Endothelial cell (in vitro differentiated cells): Measurements from ENCODE around the gene LUC7L. TPM values are rescaled to one million over a fixed set of nuclear protein-coding genes. Genes with fewer than 3 reads are reported as not detected.

Experiments
- DNase-seq: peaks from one replicate; pipeline ENCODE4 v3.0.0; 2021; ENCODE audit warnings: low spot score
- H3K27ac Mint-ChIP-seq: one replicate; pipeline ENCODE4 v1.8.0; 2021; ENCODE audit warnings: mixed read lengths, inconsistent platforms; ENCODE audit not compliant: unreplicated experiment
- H3K27me3 Mint-ChIP-seq: one replicate; pipeline ENCODE4 v1.8.0; 2021; ENCODE audit warnings: mild to moderate bottlenecking, moderate library complexity, mixed read lengths, inconsistent platforms; ENCODE audit not compliant: unreplicated experiment
- H3K36me3 Mint-ChIP-seq: one replicate; pipeline ENCODE4 v1.8.0; 2021; ENCODE audit warnings: mild to moderate bottlenecking, low read depth, mixed read lengths, inconsistent platforms; ENCODE audit not compliant: unreplicated experiment
- H3K4me1 Mint-ChIP-seq: one replicate; pipeline ENCODE4 v1.8.0; 2021; ENCODE audit warnings: mild to moderate bottlenecking, mixed read lengths, inconsistent platforms; ENCODE audit not compliant: unreplicated experiment
- H3K4me3 Mint-ChIP-seq: one replicate; pipeline ENCODE4 v1.8.0; 2021; ENCODE audit warnings: mild to moderate bottlenecking, mixed read lengths, inconsistent platforms; ENCODE audit not compliant: unreplicated experiment
- H3K9me3 Mint-ChIP-seq: one replicate; pipeline ENCODE4 v1.8.0; 2021; ENCODE audit warnings: mixed read lengths, inconsistent platforms; ENCODE audit not compliant: unreplicated experiment
- total RNA-seq: library from RNA; stranded (reverse); fragmentation: NEBNext Ultra II Directional; extraction: Animal tissue kit (Norgen Biotek cat#: 25700); gene quantifications from one replicate; pipeline ENCODE4 v1.2.1, GENCODE V29; 2021; ENCODE audit not compliant: unreplicated experiment
- TF ChIP-seq, protein P1 (sequence below): fragments of 200-600 bp; sonication (generic); IDR thresholded peaks from one replicate; pipeline ENCODE4 v1.5.0; 2021; ENCODE audit warnings: antibody characterized with exemption; ENCODE audit not compliant: unreplicated experiment

Gene LUC7L
- total RNA-seq, 1 donor from 2014 or later = 92.2 TPM

DNA sequence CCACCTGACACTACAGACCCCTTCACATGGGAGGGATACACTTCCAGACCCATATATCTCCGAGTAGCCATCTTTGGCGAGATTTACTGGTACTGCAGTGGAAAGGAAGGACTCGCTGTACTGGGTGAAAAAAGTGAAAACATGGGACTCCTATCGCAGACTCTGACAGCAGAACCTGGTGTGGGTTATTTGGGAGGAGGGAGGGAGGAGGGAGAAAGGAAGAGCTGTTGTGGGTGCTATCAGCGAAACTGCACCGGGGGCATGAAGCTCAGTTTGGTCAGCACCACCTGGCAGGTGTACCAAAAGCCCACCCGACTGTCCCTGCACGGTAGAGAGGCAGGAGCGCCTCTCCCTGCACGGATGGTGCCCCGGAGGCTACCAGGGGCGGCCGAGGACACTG, 44.0 kb downstream of the LUC7L start:
- no peaks in the 10 kb centered on the region for H3K27me3 Mint-ChIP-seq

DNA sequence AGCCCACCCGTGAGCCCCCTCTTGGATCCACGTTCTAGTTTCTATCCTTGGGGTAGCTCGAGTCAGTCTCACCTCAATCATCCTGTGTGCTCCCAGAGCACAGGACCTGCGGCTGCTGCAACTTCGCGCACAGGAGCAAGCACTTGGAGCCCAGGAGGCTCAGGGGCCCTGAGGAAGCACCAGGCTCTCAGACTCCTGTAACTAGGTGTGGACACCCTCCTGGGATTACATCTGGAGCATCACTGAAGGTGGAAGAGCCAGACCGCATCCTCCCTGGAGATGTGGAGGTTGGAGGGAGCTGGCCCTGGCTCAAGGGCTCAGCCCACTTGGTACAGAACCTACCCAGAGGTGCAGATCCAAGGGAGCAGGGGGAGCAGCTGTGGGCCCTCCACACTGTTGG, 46.2 kb downstream of the LUC7L start:
- no peak for DNase-seq
- Mint-ChIP-seq H3K4me1 (no peaks in the 10 kb centered on the region), H3K36me3 (peaks cover 8% of the 10 kb centered on the region), H3K27ac (no peak overlapping the region), H3K9me3 (no peaks in the 10 kb centered on the region), H3K4me3 (no peak overlapping the region), H3K27me3 (peaks cover 7% of the 10 kb centered on the region)
- TF ChIP-seq, protein P1, sequence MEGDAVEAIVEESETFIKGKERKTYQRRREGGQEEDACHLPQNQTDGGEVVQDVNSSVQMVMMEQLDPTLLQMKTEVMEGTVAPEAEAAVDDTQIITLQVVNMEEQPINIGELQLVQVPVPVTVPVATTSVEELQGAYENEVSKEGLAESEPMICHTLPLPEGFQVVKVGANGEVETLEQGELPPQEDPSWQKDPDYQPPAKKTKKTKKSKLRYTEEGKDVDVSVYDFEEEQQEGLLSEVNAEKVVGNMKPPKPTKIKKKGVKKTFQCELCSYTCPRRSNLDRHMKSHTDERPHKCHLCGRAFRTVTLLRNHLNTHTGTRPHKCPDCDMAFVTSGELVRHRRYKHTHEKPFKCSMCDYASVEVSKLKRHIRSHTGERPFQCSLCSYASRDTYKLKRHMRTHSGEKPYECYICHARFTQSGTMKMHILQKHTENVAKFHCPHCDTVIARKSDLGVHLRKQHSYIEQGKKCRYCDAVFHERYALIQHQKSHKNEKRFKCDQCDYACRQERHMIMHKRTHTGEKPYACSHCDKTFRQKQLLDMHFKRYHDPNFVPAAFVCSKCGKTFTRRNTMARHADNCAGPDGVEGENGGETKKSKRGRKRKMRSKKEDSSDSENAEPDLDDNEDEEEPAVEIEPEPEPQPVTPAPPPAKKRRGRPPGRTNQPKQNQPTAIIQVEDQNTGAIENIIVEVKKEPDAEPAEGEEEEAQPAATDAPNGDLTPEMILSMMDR = no peak

More for the DNA sequence above, 44.0 kb downstream of the LUC7L start:
- TF ChIP-seq, protein P1 = no peak
- H3K4me1 Mint-ChIP-seq = no peaks in the 10 kb centered on the region
- no peak for DNase-seq
- H3K4me3 Mint-ChIP-seq = peak overlapping the region; percentile 51
- H3K27ac Mint-ChIP-seq = no peak overlapping the region
- H3K9me3 Mint-ChIP-seq = no peaks in the 10 kb centered on the region
- H3K36me3 Mint-ChIP-seq = peaks cover 26% of the 10 kb centered on the region

DNA sequence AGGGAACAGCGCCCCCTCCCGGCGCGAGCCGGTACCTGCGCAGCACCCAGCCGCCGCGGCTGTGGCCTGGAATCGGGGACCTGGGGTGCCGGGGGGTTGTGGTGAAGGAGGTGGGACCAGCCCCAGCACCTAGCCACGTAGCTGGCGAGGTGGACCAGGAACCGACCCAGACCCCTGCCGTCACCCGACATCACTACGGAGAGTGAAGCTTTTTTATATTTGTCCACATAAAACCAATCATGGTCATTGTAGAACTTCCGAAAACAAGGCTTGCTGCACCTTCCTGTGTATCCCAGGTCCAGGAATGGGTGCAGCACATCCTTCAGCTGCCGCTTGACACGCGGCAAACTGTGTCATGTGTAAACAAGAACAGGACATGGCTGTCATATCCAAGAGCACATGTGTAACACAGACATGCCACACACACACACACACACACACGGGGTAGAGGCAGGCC, 47.7 kb downstream of the LUC7L start:
- H3K27ac Mint-ChIP-seq = no peak overlapping the region
- H3K36me3 Mint-ChIP-seq = peaks cover 8% of the 10 kb centered on the region
- H3K4me1 Mint-ChIP-seq = no peaks in the 10 kb centered on the region
- H3K9me3 Mint-ChIP-seq = no peaks in the 10 kb centered on the region
- H3K27me3 Mint-ChIP-seq = peaks cover 13% of the 10 kb centered on the region
- DNase-seq = no peak
- TF ChIP-seq, protein P1 = peak; percentile 99
- H3K4me3 Mint-ChIP-seq = no peak overlapping the region

DNA sequence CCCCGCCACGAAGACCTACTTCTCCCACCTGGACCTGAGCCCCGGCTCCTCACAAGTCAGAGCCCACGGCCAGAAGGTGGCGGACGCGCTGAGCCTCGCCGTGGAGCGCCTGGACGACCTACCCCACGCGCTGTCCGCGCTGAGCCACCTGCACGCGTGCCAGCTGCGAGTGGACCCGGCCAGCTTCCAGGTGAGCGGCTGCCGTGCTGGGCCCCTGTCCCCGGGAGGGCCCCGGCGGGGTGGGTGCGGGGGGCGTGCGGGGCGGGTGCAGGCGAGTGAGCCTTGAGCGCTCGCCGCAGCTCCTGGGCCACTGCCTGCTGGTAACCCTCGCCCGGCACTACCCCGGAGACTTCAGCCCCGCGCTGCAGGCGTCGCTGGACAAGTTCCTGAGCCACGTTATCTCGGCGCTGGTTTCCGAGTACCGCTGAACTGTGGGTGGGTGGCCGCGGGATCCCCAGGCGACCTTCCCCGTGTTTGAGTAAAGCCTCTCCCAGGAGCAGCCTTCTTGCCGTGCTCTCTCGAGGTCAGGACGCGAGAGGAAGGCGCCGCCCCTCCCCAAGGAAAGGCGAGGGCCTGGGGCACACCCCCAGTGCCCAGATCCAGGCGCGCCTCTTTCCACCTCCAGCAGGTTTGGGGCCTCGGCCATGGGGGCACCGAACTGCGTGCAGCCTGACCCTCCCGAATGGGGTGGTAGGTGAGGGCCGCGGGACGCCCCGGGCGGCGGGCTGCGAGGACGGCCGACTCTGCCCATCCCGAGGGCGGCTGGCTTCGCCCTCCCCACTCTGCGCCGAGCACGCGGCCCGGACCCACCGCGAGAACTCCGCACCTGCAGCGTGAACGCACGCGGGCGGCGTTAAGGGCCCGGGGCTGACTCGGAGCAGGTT, 48.3 kb downstream of the LUC7L start:
- H3K4me3 Mint-ChIP-seq = no peak overlapping the region
- H3K27ac Mint-ChIP-seq = no peak overlapping the region
- TF ChIP-seq, protein P1 = no peak
- no peaks in the 10 kb centered on the region for H3K4me1 Mint-ChIP-seq
- H3K27me3 Mint-ChIP-seq = peaks cover 13% of the 10 kb centered on the region
- peaks cover 8% of the 10 kb centered on the region for H3K36me3 Mint-ChIP-seq
- peak; percentile 88 for DNase-seq
- H3K9me3 Mint-ChIP-seq = no peaks in the 10 kb centered on the region

DNA sequence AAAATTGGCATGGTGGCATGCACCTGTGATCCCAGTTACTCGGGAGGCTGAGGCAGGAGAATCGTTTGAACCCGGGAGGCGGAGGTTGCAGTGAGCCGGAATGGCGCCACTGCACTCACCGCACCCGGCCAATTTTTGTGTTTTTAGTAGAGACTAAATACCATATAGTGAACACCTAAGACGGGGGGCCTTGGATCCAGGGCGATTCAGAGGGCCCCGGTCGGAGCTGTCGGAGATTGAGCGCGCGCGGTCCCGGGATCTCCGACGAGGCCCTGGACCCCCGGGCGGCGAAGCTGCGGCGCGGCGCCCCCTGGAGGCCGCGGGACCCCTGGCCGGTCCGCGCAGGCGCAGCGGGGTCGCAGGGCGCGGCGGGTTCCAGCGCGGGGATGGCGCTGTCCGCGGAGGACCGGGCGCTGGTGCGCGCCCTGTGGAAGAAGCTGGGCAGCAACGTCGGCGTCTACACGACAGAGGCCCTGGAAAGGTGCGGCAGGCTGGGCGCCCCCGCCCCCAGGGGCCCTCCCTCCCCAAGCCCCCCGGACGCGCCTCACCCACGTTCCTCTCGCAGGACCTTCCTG, 49.1 kb downstream of the LUC7L start, which contains the start of gene HBQ1:
HBQ1 (plus strand) TSS at position 359 of the 575 bp plus-strand sequence; CDS start at position 387, 28 bp downstream.
- no peaks in the 10 kb centered on the region for H3K9me3 Mint-ChIP-seq
- peaks cover 13% of the 10 kb centered on the region for H3K27me3 Mint-ChIP-seq
- no peak within 1 kb of the TSS for H3K27ac Mint-ChIP-seq
- TF ChIP-seq, protein P1 = peak; percentile 81
- DNase-seq = peak; percentile 85
- peaks cover 7% of the 10 kb centered on the region for H3K36me3 Mint-ChIP-seq
- H3K4me3 Mint-ChIP-seq = no peak within 1 kb of the TSS
- no peaks in the 10 kb centered on the region for H3K4me1 Mint-ChIP-seq
